ENCODE results near the gene GGNBP2.

The GGNBP2 gene

GRCh38 chr17:36575028-36575427 lies 30.3 kb downstream of the GGNBP2 start:
- no peak for DNase-seq

GRCh38 chr17:36576793-36577192 lies 32.1 kb downstream of the GGNBP2 start:
- DNase-seq: no peak

GRCh38 chr17:36578671-36579070 lies 34.0 kb downstream of the GGNBP2 start:
- no peak for DNase-seq

GRCh38 chr17:36583787-36584186 lies 39.1 kb downstream of the GGNBP2 start:
- no peak for DNase-seq

GRCh38 chr17:36586138-36586537 lies 41.4 kb downstream of the GGNBP2 start:
- no peak for DNase-seq

- no peak for DNase-seq
These were observed 45.4 kb downstream of the GGNBP2 start for GRCh38 chr17:36590082-36590481.

- peak; percentile 60 for DNase-seq
These were observed 47.0 kb downstream of the GGNBP2 start, which contains the start of gene DHRS11 for GRCh38 chr17:36591434-36592315. Gene DHRS11, plus strand, starts transcription at chr17:36591879. Its CDS starts 131 bp downstream, at chr17:36592010.

GRCh38 chr17:36592316-36592715 lies 47.6 kb downstream of the GGNBP2 start:
- peak; percentile 24 for DNase-seq

- no peak for DNase-seq
These were observed 48.1 kb downstream of the GGNBP2 start for GRCh38 chr17:36592716-36593321.

GRCh38 chr17:36593656-36594316 lies 49.1 kb downstream of the GGNBP2 start:
- no peak for DNase-seq

GRCh38 chr17:36594626-36595401 lies 50.1 kb downstream of the GGNBP2 start:
- DNase-seq: no peak

- DNase-seq: no peak
These were observed 52.5 kb downstream of the GGNBP2 start for GRCh38 chr17:36597226-36597625.

- DNase-seq: no peak
These were observed 53.4 kb downstream of the GGNBP2 start for GRCh38 chr17:36597866-36598777.

- DNase-seq: no peak
These were observed 54.3 kb downstream of the GGNBP2 start for GRCh38 chr17:36598951-36599401.

GRCh38 chr17:36599546-36600250 lies 55.0 kb downstream of the GGNBP2 start:
- no peak for DNase-seq

- no peak for DNase-seq
These were observed 55.7 kb downstream of the GGNBP2 start for GRCh38 chr17:36600465-36600864.

- peak; percentile 54 for DNase-seq
These were observed 56.2 kb downstream of the GGNBP2 start for GRCh38 chr17:36600936-36601302.

- DNase-seq: peak; percentile 82
These were observed 56.7 kb downstream of the GGNBP2 start, which contains the start of gene MRM1 for GRCh38 chr17:36601303-36602029. Gene MRM1, plus strand, starts transcription at chr17:36601583. Its CDS starts 228 bp downstream, at chr17:36601811.

GRCh38 chr17:36602030-36602748 lies 57.5 kb downstream of the GGNBP2 start:
- no peak for DNase-seq

Measured in NCI-H510A treated with DMSO at 0.1 percent for 48 hours (cell line).